ENCODE measurements around the gene HOXA4.
A peak's percentile ranks its signal among the peaks of the same experiment; 100 is the strongest.

The HOXA4 gene

DNA sequence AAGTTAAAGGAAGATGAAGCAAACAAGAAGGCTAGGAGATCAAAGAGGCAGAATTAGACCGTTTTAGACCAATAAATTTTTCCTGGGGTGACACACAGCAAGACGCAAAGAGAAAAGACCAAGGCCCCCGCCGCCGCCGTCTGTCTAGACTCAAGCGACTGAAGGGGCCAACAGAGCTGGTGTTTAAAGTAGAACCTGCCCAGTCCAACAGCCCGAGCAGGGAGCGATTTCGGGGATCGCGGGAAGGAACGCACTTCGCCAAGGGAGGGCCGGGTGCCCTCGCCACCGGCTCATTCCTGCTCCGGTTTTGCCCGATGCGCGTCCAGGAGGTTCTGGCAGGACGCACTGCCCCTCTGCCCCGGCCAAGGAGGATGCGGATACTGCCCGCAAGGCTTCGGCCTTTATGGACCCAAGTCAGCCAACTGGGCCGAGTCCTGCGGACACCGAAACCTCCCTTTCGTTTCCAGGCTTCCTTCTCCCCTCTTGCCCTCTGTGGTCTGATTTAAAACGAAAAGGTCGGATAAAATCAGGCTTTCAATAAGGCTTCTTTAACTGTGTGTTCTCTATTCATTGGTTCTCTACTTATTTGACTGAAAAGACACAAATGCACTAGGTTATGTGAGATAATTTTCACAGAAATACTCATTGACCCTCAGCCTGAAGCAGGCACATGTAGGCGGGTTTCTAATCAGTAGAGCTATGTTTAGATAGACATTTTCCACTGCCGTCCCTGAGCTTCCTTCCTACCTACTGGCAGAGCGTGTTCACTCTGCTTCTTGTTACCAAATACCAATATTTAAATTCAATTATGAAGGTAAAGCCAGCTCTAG is 28.1 kb upstream of the HOXA4 start:
- no peak for DNase-seq (ENCODE audit: low read depth in 2 of 3, low spot score in 2 of 3)

DNA sequence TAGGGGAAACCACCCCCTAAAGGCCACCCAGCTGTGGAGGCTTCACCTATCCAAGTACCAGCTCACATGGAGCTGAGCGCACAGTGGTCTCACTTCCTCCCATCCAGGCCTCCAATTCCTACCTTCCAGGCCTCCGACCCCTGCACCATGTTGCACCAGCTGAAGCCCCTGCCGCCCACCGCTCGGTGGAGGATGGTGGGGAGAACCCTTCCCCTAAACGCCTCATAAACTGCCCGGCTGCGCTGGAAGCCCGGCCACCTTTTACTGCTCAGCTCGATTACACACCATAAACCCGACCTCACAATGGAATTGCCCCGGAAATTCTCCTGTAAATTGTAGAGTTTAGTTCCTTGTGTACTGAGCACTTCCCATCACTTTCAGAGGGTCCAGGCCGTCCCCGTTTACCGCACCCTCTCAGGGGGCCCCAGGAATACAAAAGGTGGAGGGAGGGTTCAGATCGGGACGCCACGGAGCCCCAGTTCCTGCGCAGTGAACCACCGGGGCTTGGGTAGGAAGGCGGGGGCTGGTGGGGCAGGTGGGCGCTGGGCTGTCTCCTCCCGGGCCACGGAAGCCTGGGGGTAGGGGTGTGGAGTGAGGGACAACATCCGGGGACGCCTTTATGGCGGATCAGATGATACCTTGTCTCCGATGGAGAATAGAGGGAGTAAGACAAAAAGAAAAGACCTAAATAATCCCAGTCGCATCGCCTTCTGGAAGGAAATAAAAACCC is 27.3 kb upstream of the HOXA4 start:
- DNase-seq (ENCODE audit: low read depth in 2 of 3, low spot score in 2 of 3): no peak

DNA sequence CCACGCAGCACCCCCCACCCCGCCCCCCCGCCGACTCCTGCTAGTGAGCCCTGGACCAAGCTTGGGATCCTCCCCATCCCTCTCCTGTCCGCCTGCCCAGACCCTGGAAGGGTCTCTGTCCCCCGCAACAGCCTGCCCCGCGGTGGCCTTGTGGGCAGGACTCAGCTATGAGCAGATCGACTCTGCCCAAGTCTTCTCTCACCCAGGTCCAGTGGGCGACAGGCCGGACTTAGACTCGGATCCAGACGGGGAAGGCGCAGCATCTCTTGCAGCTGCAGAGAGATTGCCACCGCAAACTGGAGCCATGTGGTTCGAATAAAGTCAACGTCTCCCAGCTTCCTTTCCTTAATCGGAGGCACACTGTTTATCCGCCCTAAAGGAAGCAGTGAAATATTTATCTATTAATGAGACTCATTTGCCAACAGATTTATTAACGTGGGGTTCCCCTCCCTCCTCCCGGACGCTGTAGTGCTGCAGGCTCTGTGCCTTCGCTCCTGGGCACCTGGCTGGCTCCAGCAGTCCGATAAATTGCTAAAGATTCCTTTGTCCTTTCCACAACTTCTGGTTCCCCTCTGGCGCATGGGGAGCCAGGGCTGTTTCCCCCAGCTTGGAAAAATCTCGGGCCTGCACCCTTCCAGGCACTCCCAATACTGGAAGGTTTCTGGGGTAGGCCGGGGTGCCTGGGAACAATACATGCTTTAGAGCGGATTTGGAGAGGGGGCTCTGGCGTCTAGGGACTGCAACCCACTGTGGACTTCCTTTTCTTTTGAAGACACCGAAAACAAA is 26.6 kb upstream of the HOXA4 start:
- DNase-seq (ENCODE audit: low read depth in 2 of 3, low spot score in 2 of 3): no peak

DNA sequence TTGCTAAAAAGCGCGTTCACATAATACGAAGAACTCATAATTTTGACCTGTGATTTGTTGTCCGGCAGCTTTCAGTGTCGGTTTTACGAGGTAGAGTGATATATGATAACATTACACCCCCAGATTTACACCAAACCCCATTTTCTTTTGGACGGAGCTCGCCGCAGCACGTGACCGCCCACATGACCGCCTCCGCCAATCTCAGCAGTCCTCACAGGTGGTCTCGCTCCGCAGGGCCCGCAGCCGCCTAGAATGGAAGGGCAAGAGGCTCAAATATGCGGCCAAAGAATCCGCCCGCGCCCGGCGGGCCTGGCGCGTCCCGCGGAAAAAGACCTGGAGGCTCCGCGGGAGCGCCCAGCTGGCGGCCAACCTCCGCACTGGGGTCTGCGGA is 25.9 kb upstream of the HOXA4 start, which contains the start of gene HOXA7:
TSS of gene HOXA7 (minus strand) at position 168 of the 391 bp plus-strand sequence. CDS start at position 38, 130 bp downstream.
- no peak for DNase-seq (ENCODE audit: low read depth in 2 of 3, low spot score in 2 of 3)

DNA sequence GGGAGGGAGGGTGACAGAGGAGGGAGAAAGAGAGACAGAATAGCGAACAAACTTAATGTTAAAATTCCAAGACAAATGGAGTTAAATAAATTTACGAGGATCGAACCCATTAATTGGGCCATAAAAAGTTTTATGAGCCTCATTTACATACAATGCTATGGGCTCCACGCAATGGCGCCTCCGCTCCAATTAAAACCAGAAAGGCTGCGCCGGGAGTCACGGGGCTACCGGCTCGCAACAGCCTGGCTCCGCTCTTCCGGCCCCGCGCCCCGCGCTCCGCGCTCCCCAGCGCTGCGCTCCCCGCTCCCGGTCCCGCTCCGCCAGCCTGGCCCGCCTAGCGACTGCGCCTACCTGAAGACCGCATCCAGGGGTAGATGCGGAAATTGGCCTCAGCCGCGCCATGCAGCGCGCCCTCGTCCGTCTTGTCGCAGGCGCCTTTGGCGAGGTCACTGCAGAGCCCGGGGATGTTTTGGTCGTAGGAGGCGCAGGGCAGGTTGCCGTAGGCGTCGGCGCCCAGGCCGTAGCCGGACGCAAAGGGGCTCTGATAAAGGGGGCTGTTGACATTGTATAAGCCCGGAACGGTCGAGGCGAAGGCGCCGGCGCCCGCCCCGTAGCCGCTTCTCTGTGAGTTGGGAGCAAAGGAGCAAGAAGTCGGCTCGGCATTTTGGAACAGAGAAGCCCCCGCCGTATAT is 25.4 kb upstream of the HOXA4 start:
- DNase-seq (ENCODE audit: low read depth in 2 of 3, low spot score in 2 of 3): no peak

DNA sequence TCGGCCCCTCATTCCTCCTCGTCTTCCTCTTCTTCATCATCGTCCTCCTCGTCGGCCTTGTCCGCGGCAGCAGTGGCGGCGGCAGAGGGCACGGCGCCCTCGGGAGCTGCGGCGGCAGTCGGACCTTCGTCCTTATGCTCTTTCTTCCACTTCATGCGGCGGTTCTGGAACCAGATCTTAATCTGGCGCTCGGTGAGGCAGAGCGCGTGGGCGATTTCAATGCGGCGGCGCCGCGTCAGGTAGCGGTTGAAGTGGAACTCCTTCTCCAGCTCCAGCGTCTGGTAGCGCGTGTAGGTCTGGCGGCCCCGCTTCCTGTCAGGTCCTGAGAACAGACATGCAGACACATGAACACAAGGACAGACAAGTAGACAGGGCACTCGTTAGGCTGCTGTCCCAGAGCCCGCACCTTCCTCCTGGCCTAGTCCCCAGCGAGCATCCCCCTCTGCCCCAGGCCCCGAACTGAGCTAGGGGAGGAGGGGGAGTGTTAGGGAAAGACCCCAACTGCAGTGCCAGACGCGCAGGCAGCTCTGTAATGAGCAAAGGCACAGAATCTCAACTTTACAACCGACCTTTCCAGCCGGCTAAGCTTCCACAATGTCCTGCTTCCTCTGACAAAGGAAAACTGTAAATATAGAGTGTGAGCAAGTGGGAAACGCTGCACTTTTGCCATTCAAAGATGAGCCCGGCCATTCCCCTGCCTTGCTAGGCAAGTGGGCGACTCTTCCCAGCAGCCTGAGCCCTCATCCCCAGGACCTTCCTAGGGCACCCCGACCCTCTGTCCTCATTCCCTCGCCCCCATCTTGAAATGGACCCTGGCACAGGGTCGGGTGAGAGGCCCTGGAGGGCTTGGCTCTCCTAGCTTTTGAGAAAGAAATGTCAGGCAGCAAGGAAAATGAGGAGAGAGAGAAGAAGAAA is 24.6 kb upstream of the HOXA4 start:
- no peak for DNase-seq (ENCODE audit: low read depth in 2 of 3, low spot score in 2 of 3)

DNA sequence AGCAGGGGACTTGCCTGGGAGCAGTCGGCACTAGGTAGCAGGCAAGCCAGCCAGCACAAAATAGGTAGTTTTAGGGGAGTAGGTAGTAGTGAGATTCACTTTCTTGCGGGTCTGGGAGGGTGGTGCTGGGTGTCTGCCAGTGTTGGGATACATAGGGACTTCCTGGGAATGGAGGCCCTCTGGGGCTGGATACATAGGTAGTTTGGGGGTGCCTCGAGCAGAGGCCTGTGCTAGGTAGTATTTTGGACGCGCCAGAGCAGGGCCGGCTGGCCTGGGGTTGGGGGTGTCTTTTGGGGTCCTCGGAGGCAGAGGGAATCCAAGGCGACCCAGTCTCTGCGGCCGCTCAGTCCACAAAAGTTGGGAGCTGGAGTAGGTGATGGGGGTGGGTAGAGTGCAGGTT is 23.8 kb upstream of the HOXA4 start:
- DNase-seq (ENCODE audit: low read depth in 2 of 3, low spot score in 2 of 3): no peak

DNA sequence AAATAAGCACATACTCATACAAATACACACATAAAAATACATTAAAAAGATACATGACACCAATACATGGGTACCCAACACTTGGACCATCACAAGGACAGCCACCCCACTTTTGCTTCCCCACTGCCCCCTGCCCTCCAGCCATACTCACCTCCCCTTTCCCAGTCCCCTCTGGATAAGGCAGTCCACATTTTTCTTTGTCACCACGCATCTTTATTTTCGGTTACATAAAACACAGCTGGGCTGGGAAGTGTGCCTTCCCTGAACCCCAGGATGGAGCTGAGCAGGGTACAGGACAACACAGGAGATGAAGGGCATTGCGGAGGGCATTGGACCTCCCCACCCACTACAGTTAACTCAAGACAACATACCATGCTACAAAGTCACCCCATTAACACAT is 23.0 kb upstream of the HOXA4 start:
- DNase-seq (ENCODE audit: low read depth in 2 of 3, low spot score in 2 of 3): no peak

DNA sequence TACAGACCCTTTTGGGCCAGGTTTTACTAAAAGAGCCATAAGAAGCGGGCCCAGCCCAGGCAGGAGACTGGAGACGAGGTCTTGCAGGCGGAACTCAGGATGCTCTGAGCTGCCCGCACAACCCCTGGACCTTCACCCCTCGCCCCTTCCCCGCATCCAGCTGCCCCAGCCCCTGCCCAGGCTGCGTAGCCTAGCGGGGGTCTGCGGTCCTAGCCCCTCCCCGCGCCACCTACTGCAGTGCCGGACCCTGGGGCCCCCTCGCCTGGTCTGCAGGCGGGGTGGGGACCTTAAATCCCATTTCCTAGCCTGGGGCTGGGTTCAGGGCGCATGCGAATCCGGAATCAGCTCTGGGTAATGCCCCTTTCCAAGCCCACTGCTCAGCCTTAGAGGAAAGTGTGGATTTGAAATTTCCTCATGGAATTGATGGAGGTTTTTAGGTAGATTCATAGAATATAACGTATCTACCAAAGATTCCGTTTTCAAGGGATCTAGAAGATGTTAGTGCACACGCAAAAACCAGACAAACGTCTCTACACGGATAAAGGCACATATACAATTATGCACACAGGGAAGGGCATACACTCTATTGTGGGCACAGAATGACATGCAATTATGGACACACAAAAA is 22.4 kb upstream of the HOXA4 start:
- no peak for DNase-seq (ENCODE audit: low read depth in 2 of 3, low spot score in 2 of 3)

DNA sequence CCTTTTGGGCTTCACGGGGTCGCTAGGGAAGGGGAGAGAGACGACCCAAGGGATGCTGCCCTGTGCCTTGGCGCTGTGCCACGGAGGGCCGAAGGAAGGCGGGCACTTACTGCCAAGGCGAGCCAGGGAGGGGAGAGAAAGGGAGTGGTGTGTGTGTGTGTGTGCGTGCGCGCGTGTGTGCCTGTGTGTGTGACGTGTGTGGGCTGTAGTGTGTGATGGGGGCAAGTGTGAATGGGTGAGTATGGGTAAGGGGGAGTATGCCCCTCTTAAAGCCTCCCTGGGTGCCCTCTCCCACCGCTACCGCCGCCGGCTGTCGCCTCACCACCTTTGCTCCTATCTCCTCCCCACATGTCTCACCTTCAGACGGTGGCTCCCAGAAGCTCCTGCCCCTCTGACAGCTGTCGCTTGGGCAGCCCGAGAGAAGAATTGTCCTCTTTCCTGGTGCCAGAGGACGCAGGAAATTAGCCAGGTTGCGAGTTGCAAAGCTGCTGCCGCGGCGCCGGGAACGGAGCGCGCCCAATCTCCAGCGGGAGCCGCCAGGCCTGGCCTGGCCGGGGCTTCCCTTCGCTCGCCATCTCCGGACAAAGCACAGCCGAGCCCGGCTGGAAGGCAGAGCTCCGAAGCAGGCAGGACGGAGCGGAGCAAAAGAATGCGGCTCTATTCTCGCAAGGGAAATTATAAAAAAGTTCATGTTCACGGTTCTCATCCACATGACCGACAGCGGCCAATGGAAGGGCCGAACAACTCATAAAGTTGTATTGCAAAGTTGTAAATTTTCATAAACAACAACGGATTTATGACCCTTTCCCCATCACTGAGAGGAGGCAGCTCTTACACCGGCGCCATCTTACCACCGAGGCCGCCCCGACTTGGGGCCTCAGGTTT is 21.6 kb upstream of the HOXA4 start, which contains the start of gene HOXA3:
TSS of gene HOXA3 (minus strand) at position 653 of the 885 bp plus-strand sequence. CDS start 41,943 bp downstream, outside the sequence.
- DNase-seq (ENCODE audit: low read depth in 2 of 3, low spot score in 2 of 3): no peak

DNA sequence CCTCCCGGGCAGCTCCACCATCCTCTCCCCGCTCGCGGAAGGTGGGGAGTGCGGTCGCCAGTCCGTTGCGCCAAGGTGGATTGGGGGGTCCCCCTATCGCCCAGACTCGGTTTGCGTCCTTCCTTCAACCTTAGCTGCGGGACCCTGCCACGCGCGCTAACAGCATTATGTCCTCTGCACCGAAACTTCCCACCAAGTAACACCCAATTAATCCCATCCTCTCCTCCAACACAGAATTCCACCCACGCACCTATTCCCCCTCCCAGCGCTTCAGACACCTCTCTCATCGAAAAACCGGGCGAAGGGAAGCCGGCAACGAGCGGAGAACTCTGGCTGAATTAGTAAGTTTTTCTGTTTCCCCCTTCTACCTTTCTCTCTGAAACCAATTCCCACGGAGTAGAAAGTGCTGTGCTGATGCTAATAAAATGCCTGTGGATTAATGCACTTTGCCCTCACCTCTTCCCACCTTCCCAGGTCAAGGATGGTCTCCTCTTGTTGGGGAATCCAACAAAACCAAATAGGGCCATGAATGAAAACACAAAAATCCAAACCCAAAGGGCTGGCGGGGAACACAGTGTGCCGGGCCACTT is 20.9 kb upstream of the HOXA4 start:
- no peak for DNase-seq (ENCODE audit: low read depth in 2 of 3, low spot score in 2 of 3)

DNA sequence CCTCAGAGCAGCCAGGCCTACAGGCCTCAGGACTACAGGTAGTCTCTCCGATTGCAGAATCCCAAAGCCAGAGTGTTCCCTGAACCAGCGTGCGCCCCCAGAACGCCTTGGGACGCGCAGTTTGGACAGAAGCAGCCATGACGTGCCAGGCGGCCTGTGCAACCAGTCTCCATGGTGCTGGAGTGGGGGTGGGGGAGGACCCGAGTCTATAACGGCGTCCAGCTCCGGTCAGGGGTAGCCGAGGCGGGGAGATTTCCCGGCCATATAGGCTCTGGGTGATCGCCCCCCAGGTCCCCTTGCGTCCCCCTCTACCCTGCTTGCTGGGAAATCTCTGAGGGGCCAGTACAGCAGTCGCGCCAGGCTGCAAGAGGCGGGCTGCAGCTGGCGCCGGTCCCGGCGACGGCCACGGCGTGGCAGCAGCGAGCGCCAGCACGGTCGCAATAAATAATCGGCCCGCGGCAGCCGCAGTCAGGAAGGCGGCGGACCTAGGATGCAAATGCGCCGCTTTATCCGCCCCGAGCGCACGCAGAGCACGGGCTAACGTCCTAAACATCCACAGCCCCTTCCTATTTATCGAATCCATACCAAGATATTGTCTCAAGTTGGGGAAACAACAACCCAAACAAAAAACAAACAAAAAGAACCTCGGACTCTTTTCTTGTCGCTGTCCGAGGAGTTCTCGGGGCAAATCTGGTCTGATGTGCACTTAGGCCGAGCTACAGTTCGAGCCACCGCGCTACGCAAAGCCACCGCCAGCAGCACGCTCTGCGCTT is 20.2 kb upstream of the HOXA4 start:
- DNase-seq (ENCODE audit: low read depth in 2 of 3, low spot score in 2 of 3): peak in 1 of 3 experiments; percentile 40

DNA sequence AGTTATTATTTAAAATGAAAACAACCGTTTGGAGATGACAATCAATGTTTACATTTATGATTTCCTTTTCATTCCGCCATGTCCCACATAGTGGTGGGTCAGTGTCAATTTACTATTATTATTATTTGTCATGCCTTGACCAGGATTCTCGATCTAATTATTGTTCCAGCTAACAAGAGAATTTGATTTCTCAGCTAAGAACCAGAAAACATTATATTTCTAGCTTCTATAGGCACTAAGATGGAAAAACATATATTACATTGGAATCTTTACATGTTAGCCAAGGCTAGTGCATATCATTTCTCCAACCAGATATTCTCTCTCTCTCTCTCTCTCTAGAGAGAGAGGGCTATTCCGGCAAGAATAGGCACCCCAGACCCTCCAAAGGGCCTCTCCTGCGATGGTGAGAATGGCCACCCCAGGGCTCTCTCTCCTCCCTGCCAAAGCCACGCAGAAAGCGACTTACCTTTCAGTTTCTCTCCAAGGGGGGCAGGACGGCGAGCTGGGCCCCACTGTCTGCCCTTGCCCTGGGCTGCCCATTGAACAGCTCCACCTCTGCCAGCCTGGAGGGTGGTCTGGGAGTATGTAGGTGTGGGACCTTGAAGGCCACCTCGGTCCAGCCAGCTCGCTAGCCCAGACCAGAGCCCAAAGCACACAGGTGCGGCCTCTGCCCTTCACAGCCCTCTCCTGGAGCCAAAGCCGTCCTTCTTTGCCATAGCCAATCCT is 19.4 kb upstream of the HOXA4 start:
- no peak for DNase-seq (ENCODE audit: low read depth in 2 of 3, low spot score in 2 of 3)

DNA sequence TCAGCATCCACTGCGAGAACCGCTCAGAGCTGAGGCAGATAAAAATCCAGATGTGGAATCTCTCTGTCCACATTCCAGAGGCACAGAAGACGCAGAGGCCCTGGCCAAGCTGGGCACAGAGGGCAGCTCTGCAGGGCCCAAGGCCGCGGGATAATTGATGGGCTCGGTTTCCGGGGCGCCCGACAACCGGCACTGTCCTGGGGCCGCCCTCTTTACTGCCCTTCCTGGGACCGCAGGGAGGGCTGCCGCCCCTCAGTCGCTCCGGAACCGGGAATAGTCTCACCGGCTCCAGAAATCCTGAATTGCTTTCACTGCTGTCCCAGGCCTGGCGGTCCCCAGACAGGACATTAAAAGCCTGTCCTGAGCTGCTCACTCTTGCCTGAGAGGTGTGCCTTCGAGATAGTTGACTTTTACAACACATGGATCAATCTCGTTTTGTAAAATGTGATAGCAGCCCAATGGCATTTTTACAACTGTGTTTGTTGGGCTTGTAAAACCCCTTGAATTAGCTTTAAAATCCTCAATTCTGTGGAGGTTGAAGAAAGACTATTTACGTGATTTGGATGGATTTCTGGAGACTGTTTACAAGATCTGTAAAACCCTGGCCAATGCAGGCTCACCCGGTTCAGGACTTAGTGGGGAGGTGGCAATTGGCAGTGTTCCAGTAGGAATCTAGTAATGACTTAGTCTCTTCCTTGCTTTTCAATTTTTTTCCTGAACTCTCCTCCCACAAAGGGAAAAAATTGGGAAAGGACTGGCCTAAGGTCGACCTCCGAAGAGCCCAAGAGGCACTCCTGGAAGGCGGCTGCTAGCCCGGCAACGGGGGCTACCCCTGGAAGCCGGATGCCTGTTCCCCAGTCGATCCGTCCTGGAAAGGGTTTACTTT is 18.4 kb upstream of the HOXA4 start:
- DNase-seq (ENCODE audit: low read depth in 2 of 3, low spot score in 2 of 3): no peak

DNA sequence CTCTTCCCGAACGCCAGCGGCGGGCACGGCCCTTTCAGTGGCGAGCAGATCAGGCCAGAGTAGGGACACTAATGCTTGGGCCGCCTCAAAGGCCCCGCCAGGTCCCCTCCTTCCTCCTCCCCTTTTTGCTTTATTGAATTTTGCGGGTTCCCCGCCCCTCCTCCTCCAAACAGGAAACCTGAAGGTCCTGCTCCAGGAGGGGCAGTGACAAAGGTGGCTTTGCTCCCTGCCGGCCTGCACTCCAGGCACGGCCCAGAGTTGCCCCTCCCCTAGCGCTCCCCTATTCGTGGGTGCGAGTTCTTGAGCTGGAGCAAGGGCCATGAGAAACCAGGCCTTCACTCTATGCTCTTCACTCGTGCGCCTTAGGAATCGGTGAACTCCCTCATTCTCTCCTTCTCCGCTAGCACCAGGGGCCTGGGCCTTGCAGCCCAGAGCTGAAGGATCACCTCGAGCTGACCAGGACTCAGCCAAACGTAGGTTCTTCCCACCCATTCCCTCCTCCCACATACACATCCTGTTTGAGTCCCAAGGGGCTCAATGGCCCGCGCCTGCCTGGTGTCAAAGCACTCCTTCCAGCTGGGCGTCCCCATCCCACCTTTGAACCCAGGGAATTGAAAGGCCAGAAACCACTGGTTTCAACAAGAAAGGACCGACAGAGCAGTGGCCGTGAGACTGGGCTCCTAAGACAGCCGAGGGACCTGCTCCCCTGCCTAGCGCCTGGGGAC is 17.6 kb upstream of the HOXA4 start:
- no peak for DNase-seq (ENCODE audit: low read depth in 2 of 3, low spot score in 2 of 3)
